GM21529 (cell line): ENCODE data around the gene LDHB.
"Not testable (repeated sequence)": the region's sequence is repeated elsewhere in the genome, so short reads cannot be mapped to it uniquely, and the experiment has no call there.

Experiments
- ATAC-seq: cut with Tn5 transposase; IDR thresholded peaks from one replicate; pipeline ENCODE4 v1.9.1; 2021; ENCODE audit not compliant: unreplicated experiment

Gene LDHB

DNA sequence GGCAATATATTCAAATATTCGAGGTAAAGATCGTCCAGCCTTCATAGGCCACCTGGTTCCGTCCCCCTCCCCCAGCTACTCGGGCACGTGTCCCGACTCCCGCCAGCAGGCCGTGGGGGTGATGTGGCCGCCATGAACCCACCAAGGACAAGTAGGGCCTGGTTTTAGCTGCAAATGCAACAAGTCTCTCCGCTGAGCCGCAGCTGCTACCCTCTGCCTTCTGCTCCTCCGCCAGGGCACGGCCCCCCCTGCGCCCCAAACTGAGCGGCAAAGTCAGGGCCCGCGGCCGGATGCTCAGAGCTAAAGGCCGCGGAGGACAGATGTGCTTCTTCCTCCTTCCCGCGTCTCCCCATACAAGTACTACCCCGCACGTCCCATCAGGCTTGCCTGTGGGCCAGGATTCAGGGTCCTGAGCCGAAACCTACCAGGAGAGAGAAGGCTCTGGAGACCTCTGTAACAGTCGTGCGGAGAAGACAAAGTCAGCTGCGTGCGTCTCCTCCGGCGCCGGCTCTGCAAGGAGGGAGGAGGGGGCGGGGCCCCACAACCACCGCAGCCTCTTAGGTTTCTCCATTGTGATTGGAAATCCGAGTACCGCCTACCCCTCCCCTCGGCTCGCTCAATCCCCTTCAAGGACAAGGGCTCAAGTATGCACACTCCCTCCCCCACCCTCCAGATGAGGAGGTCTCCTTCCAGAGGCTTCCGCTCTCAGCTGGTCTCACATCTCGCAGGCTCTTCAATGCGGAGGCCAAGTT is at the start of gene LDHB:
Gene LDHB, minus strand, starts transcription at position 517 of the 752 bp plus-strand sequence. CDS start 3,171 bp downstream, outside the sequence.
- peak; percentile 93 for ATAC-seq

DNA sequence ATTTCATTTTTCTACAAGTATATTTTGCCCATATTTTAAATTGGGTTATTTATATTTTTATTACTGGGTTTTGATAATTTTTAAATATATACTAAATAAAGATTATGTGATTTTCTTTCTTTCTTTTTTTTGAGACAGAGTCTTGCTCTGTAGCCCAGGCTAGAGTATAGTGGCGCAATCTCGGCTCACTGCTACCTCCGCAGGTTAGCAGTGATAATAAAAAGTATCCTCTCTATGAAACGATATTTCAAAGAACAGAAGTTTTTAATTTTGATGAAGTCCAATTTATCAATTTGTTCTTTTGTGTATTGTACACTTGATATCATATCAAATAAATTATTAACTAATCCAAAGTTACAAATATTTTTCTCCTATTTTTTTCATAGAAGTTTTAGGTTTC is 47.2 kb upstream of the LDHB start:
- no peak for ATAC-seq

DNA sequence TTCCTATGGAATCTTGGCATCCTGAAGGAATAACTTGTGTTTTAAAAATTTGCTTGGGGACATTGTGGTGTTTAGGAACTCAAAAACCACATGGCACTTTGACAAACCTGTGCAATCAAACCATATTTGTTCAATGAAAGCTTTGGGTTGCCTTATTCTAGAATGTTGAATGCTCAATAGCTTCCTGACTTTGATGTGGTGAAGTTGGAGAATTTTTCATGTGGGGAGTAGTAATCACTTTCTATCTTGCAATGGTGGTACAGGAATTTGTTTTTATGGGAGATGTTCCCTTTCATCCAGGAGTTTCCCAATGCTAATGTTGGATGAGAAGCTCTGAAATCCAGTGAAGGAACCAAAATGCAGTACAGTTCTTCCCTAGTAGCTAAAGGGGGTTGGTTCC is 42.2 kb upstream of the LDHB start:
- no peak for ATAC-seq

DNA sequence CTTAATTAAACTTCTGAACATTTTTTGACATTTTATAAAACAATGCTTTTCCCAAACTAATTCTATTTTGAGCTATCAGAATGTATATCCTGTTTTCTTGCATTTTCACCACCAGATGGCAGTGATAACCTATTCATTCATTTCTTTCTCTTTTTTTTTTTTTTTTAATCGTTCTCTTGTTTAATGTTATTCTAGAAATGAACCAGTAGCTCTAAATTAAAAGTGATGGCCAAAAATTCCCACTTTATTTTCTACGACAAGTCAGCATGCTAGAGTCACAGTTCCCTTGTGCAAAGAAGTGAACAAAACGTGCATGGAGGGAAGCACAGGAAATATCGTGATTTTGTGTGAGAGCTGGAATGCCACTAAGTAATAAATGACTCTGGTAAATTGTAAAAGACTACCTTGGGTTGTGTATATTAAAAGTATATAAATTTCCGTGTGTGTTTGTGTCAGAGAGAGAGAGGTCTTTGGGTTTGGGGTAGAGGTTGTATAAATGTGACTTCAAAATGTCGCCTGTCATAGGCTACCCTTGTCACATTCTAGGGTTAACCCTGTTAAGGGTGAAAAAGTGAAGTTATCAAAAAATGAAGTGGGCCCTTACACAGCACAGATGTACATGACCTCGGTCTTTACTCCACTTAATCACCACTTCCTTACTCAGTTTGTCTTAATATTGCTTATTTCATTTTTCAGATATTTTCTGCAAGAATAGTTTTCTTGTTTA is 40.4 kb upstream of the LDHB start:
- ATAC-seq, result no peak

DNA sequence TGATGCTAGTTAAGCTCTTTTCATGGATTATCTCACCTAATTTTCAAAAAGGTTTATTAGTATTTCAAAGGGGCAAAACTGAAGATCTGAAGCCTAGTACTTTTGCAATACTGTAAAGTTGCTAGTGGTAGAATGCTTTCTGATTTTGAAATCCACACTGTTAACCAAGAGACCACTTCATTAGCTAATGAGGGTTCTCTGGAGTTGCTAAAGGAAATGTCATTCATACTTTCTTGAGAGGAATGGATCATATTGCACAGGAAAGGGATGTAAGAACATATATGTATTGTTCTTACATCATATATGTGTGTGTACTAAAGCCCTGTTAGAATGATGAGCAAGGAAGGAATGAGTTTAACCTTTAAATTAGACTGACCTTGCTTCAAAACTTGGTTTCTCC is 39.0 kb upstream of the LDHB start:
- ATAC-seq, result no peak

DNA sequence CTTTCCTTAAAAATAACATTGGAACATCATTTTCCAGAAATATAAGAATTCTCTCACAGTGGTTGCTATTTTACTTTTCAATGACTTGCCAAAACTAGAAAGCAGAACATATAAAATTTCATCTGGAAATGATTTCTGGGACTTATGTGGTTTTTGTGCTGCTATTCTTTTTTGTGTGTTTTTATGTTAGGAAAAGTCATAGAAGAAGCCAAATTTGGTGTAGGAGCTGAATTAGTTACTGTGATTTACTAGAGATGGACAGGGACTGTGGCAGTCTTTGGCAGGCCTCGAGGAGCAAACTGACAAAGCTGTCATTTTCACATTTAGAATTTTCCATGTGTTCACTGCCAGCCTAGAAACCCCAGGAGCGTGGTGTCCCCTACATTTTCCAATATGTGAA is 38.3 kb upstream of the LDHB start:
- ATAC-seq, result no peak

DNA sequence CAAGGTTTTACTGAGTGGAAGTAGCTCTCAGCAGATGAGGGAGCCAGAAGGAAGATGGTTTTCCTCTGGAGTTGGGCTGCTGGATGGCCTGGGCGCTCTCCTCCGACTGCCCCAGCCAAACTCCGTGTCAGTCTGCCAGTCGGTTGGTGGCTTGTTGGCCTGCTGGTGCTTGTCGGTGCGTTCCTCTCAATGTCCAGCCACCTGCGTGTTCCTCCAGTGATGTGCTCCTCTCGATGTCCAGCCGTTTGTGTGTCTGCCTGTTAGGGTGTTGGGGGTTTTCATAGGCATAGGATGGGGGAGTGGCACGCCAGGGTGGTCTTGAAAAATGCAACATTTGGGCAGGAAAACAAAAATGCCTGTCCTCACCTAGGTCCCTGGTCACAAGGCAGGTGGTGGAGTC is 37.0 kb upstream of the LDHB start:
- ATAC-seq, result no peak

DNA sequence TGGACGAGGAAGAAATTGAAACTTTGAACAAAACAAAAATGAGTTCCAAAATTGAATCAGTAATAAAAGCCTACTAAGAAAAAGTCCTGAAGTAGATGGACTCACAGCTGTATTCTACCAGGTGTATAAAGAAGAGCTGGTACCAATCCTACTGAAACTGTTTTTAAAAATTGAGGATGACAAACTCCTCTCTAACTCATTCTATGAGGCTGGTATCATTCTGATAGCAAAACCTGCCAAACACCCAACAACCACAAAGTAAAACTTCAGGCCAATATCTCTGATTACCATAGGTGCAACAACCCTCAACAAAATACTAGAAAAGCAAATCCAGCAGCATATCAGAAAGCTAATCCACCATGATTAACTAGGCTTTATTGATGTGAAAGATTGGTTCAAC is 33.9 kb upstream of the LDHB start:
- no peak for ATAC-seq

DNA sequence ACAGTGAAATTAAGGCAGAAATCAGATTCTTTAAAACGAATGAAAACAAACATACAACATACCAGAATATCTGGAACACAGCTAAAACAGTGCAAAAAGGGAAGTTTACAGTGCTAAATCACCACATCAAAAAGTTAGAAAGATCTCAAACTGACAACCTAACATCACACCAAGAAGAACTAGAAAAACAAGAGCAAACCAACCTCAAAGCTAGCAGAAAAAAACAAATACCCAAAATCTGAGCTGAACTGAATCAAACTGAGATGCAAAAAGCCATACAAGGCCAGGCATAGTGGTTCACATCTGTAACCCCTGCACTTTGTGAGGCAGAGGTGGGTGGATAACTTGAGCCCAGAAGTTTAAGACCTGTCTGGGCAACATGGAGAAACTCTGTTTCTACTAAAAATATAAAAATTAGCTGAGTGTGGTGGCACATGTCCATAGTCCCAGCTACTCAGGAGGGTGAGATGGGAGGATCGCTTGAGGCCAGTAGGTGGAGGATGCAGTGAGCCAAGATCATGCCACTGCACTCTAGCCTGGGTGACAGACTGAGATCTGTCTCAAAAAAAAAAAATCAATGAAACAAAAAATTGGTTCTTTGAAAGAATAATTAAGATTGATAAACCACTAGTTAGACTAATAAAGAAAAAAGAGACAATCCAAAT is 33.2 kb upstream of the LDHB start:
- ATAC-seq, result no peak

DNA sequence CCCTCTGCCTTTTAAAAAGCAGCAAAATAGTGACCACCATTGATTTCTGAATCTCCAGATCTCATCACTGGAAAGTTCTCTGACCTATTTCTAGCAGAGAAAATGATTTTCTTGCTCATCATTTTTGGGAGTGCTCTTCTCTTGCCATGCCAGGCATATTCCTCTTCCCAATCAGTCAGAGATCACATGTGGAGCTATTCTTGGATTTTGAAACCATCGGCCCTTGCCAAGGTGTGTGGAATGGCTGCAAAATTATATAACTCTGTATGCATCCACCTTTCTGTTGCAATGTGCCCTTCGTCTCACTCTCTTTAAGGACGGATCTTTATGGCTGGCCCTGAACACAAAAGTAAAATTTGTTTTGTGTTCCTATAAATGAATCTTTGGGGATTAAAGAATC is 25.5 kb upstream of the LDHB start:
- no peak for ATAC-seq

DNA sequence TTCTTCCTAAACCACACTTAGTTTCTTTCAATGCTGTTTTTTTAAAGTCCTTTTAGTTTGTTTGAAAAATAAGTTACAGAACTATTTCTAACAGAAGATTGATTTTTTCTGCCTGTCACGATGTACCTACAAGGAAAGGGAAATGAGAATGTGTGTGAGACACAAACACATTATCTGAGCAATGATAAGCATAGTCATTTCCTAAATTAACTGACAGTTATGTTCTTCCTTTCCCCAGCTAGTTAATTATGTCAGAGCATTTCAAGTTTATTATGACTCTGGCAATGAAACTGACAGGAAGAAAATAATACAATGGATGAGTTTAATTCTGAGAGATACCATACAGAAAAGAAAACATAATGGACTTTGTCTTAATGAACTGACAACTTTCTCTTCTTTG is 21.3 kb upstream of the LDHB start:
- ATAC-seq, result no peak

DNA sequence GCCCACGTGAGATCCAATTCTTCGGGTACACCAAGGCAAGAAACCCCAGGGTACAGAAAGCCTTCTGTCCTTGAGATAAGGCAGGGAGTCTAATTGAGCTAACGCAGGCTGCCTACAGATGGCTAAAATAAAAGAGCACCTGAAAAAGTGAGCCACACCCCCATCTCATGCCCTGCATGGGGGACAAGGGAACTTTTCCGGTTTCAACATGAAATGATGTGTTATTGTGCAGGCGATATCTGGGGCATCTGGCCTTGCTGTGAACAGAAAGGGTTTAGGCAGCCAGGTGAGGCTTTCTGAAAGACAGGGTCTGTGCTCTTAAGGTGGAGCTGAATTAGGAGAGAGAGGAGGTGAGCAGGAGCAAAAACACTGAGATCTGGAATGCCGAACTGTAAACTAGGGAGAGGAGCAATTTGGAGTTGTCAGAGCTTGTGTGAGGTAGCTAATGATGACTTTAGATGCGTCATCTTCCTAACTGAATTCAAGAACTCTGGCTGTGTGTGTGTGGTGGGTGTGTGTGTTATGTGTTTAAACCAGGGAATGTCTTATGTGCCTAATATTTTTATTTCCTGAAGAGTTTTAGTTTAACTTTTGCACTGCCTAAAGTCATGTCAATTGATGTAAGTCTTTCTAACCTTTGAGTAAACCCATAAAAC is 20.1 kb upstream of the LDHB start:
- ATAC-seq, result no peak

DNA sequence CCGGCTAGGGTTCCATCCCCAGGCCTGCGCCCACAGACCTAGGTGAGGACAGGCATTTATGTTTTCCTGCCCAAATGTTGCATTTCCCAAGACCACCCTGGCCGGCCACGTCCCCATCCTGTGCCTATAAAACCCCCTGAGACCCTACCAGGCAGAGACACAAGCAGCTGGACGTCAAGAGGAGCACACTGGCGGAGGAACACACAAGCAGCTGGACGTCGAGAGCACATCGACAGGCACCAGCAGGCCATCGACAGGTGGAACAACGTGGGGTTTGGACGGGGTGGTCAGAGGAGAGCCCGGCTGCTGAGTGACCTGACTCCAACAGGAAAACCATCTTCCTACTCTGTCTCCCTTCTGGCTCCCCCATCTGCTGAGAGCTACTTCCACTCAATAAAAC is 19.6 kb upstream of the LDHB start:
- no peak for ATAC-seq

DNA sequence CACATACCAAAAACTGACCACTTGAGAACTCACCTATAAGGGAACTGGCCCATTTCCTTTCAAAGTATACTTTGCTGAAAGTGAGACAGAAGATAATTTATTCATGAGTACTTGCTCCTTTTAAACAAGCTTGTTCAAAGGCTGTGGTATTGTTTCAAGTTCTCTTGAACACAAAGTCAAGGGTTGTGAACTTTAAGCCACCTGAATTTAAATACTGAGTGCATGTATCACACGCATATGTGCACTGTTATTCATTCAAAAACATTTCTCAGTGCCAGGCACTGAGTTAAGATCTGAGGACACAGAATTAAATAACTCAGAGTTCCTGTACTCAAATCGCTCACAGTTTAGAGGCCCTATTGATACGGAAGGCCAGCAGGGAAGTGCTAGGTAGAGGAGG is 19.1 kb upstream of the LDHB start:
- ATAC-seq, result no peak

DNA sequence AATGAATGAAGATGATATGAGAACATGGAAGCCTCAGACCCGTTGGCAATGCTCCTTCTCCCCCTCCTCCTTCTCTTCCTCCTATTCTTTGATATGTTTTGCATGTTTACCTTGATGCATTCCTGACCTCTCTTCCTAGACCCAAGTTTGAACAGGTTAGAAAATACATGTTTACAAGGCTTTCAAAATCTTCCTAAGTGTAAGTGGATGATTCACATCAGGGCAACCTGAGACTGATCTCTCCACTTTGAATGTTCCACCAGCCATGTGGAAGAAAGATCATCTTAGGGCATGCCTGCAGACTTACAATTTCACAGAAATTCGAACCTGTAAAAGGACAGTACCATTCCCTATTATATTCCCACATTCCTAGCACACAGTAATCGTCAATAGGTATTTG is 18.0 kb upstream of the LDHB start:
- ATAC-seq, result no peak

DNA sequence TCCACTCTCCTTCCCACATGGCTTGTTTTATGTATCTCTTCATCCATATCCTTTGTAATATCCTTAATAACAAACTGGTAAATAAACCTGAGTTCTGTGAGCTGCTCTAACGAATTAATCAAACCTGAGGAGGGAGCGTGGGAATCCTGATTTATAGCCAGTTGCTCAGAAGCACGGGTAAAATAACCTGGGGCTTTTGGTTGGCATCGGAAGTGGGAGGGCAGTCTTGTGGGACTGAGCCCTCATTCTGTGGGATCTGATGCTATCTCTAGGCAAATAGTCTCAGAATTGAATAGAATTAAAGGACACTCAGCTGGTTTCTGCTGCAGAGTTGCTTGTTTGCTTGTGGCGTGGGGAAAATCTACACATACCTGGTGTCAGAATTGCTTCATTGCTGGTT is 17.5 kb upstream of the LDHB start:
- ATAC-seq, result no peak

DNA sequence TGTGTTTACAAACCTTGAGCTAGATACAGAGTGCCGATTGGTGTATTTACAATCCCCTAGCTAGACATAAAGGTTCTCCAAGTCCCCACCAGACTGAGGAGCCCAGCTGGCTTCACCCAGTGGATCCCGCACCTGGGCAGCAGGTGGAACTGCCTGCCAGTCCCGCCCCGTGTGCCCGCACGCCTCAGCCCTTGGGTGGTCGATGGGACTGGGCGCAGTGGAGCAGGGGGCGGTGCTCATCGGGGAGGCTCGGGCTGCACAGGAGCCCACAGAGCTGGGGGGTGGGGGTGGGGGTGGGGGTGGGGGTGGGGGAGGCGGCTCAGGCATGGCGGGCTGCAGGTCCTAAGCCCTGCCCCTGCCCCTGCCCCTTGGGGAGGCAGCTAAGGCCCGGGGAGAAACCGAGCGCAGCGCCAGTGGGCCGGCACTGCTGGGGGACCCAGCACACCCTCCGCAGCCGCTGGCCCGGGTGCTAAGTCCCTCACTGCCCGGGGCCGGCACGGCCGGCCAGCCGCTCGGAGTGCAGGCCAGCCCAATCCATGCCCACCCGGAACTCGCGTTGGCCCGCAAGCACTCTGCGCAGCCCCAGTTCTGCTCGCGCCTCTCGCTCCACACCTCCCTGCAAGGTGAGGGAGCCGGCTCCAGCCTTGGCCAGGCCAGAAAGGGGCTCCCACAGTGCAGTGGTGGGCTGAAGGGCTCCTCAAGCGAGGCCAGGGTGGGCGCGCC is 16.3 kb upstream of the LDHB start:
- not testable (repeated sequence) for ATAC-seq

DNA sequence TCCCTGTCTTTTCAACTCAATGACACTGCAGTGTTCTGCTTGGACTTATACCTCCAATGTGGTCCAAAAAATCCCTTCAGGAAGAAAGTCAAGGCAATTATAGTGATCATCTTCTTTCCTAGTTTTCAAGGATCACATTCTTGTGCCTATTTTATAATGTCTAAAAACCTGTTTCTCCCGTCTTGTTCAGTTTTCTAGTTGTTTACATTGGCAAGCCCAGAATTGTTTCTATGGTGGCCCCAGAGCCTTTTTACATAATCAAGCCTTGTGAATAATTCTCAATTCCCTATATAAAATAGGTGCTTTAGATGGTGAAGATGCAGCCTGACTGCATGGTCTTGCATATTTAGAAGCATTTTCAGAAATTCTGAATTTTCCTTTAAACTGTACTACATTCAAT is 14.5 kb upstream of the LDHB start:
- ATAC-seq, result no peak

DNA sequence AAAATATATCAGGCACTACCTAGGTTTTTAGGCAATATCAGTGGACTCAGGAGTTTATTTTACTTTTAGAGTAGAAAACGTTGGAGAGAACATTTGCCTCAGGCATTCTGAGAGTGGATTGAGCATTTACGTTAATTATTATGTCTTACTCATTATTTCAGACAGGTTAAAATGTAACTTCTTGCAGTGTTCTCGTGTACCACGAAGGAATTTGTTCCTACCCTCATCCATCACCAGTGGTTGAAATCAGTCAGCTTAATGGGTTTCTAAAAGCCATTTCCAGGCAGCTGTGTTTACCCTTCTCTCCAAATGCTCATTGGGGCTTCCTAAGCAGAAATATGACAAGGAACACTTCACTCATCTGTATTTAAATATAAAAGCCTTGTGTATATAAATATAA is 9.1 kb upstream of the LDHB start:
- no peak for ATAC-seq

DNA sequence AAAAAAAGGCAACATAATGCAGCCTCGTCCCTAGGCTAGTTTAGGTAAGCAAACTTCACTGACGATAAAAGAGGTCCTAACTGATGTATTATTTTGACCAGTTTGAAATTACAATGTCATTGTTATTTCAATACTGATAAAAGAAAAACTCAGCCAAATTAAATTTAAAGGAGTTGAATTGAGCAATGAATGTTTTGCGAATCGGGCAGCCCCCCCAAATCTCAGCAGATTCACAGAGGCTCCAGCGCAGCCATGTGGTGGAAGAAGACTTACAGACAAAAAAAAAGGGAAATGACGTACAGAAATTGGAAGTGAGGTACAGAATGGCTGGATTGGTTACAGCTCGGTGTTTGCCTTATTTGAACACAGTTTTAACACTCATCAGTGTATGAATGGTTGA is 8.2 kb upstream of the LDHB start:
- ATAC-seq, result no peak
